ENCODE results near the gene GNAT1.
"Not testable (repeated sequence)": the region's sequence is repeated elsewhere in the genome, so short reads cannot be mapped to it uniquely, and the experiment has no call there.

The GNAT1 gene

GRCh38 chr3:50222169-50222528 is 30.7 kb downstream of the GNAT1 start:
- H3K9me3 ChIP-seq (ENCODE audit: control insufficient read depth, low read length) = no peaks in the 10 kb centered on the region
- whole genome bisulfite sequencing, 2 experiments (ENCODE audit: insufficient coverage in 2 of 2) = 71 to 89% methylated on average over 1 of the region's 1 CpG
- H3K4me3 ChIP-seq (ENCODE audit: extremely low read depth, insufficient read depth, low read length, poor library complexity, severe bottlenecking) = no peak overlapping the region
- no peaks in the 10 kb centered on the region for H3K36me3 ChIP-seq (ENCODE audit: control insufficient read depth, insufficient read depth, low read length)
- H3K4me1 ChIP-seq (ENCODE audit: control insufficient read depth, insufficient read depth, low read length, poor library complexity, severe bottlenecking) = no peaks in the 10 kb centered on the region
- H3K27ac ChIP-seq (ENCODE audit: low read depth, low read length, severe bottlenecking) = no peak overlapping the region

- no peaks in the 10 kb centered on the region for H3K9me3 ChIP-seq (ENCODE audit: control insufficient read depth, low read length)
- no peak overlapping the region for H3K27ac ChIP-seq (ENCODE audit: low read depth, low read length, severe bottlenecking)
- H3K4me1 ChIP-seq (ENCODE audit: control insufficient read depth, insufficient read depth, low read length, poor library complexity, severe bottlenecking) = peaks cover 10% of the 10 kb centered on the region
- H3K4me3 ChIP-seq (ENCODE audit: extremely low read depth, insufficient read depth, low read length, poor library complexity, severe bottlenecking) = no peak overlapping the region
- H3K36me3 ChIP-seq (ENCODE audit: control insufficient read depth, insufficient read depth, low read length) = no peaks in the 10 kb centered on the region
- 76 to 84% methylated on average over 5 of the region's 5 CpGs for WGBS, 2 experiments (ENCODE audit: insufficient coverage in 2 of 2)
These were observed 33.2 kb downstream of the GNAT1 start for GRCh38 chr3:50224639-50225038.

- WGBS, 2 experiments (ENCODE audit: insufficient coverage in 2 of 2) = 1 to 5% methylated on average over 19 to 35 of the region's 40 CpGs
- Histone ChIP-seq H3K27ac (ENCODE audit: low read depth, low read length, severe bottlenecking) (no peak overlapping the region), H3K36me3 (ENCODE audit: control insufficient read depth, insufficient read depth, low read length) (no peaks in the 10 kb centered on the region), H3K4me1 (ENCODE audit: control insufficient read depth, insufficient read depth, low read length, poor library complexity, severe bottlenecking) (peaks cover 10% of the 10 kb centered on the region), H3K4me3 (ENCODE audit: extremely low read depth, insufficient read depth, low read length, poor library complexity, severe bottlenecking) (peak overlapping the region; percentile 49), H3K9me3 (ENCODE audit: control insufficient read depth, low read length) (no peaks in the 10 kb centered on the region)
These were observed 35.5 kb downstream of the GNAT1 start for GRCh38 chr3:50226888-50227389.

GRCh38 chr3:50227390-50228183 is 36.2 kb downstream of the GNAT1 start:
- H3K4me3 ChIP-seq (ENCODE audit: extremely low read depth, insufficient read depth, low read length, poor library complexity, severe bottlenecking) = peak overlapping the region; percentile 49
- H3K27ac ChIP-seq (ENCODE audit: low read depth, low read length, severe bottlenecking) = peak overlapping the region; percentile 36

GRCh38 chr3:50228184-50228763 is 36.9 kb downstream of the GNAT1 start:
- Histone ChIP-seq H3K27ac (ENCODE audit: low read depth, low read length, severe bottlenecking) (peak overlapping the region; percentile 36), H3K4me3 (ENCODE audit: extremely low read depth, insufficient read depth, low read length, poor library complexity, severe bottlenecking) (peak overlapping the region; percentile 49)
- WGBS, 2 experiments (ENCODE audit: insufficient coverage in 2 of 2) = 45 to 47% methylated on average over 11 to 14 of the region's 15 CpGs
- H3K36me3 ChIP-seq (ENCODE audit: control insufficient read depth, insufficient read depth, low read length); H3K4me1 ChIP-seq (ENCODE audit: control insufficient read depth, insufficient read depth, low read length, poor library complexity, severe bottlenecking); H3K9me3 ChIP-seq (ENCODE audit: control insufficient read depth, low read length): not testable (repeated sequence)

More at GRCh38 chr3:50227390-50228183, 36.2 kb downstream of the GNAT1 start:
- no peaks in the 10 kb centered on the region for H3K36me3 ChIP-seq (ENCODE audit: control insufficient read depth, insufficient read depth, low read length)
- H3K9me3 ChIP-seq (ENCODE audit: control insufficient read depth, low read length) = no peaks in the 10 kb centered on the region
- peaks cover 10% of the 10 kb centered on the region for H3K4me1 ChIP-seq (ENCODE audit: control insufficient read depth, insufficient read depth, low read length, poor library complexity, severe bottlenecking)
- WGBS, 2 experiments (ENCODE audit: insufficient coverage in 2 of 2) = 0 to 1% methylated on average over 18 to 51 of the region's 51 CpGs

- H3K36me3 ChIP-seq (ENCODE audit: control insufficient read depth, insufficient read depth, low read length) = no peaks in the 10 kb centered on the region
- 96 to 97% methylated on average over 2 to 3 of the region's 3 CpGs for WGBS, 2 experiments (ENCODE audit: insufficient coverage in 2 of 2)
- no peak overlapping the region for H3K27ac ChIP-seq (ENCODE audit: low read depth, low read length, severe bottlenecking)
- no peaks in the 10 kb centered on the region for H3K9me3 ChIP-seq (ENCODE audit: control insufficient read depth, low read length)
- peaks cover 10% of the 10 kb centered on the region for H3K4me1 ChIP-seq (ENCODE audit: control insufficient read depth, insufficient read depth, low read length, poor library complexity, severe bottlenecking)
- H3K4me3 ChIP-seq (ENCODE audit: extremely low read depth, insufficient read depth, low read length, poor library complexity, severe bottlenecking) = no peak overlapping the region
These were observed 38.1 kb downstream of the GNAT1 start for GRCh38 chr3:50229490-50229889.

GRCh38 chr3:50230104-50230793 is 38.8 kb downstream of the GNAT1 start:
- H3K4me1 ChIP-seq (ENCODE audit: control insufficient read depth, insufficient read depth, low read length, poor library complexity, severe bottlenecking) = peaks cover 10% of the 10 kb centered on the region
- no peaks in the 10 kb centered on the region for H3K36me3 ChIP-seq (ENCODE audit: control insufficient read depth, insufficient read depth, low read length)
- no peaks in the 10 kb centered on the region for H3K9me3 ChIP-seq (ENCODE audit: control insufficient read depth, low read length)
- H3K27ac ChIP-seq (ENCODE audit: low read depth, low read length, severe bottlenecking) = no peak overlapping the region
- WGBS, 2 experiments (ENCODE audit: insufficient coverage in 2 of 2) = 91 to 97% methylated on average over 8 of the region's 8 CpGs
- H3K4me3 ChIP-seq (ENCODE audit: extremely low read depth, insufficient read depth, low read length, poor library complexity, severe bottlenecking) = no peak overlapping the region

GRCh38 chr3:50230794-50231125 is 39.4 kb downstream of the GNAT1 start:
- H3K4me1 ChIP-seq (ENCODE audit: control insufficient read depth, insufficient read depth, low read length, poor library complexity, severe bottlenecking) = peaks cover 10% of the 10 kb centered on the region
- no peaks in the 10 kb centered on the region for H3K9me3 ChIP-seq (ENCODE audit: control insufficient read depth, low read length)
- no peaks in the 10 kb centered on the region for H3K36me3 ChIP-seq (ENCODE audit: control insufficient read depth, insufficient read depth, low read length)
- no peak overlapping the region for H3K4me3 ChIP-seq (ENCODE audit: extremely low read depth, insufficient read depth, low read length, poor library complexity, severe bottlenecking)
- H3K27ac ChIP-seq (ENCODE audit: low read depth, low read length, severe bottlenecking) = no peak overlapping the region
- WGBS, 2 experiments (ENCODE audit: insufficient coverage in 2 of 2) = 89 to 98% methylated on average over 4 of the region's 4 CpGs

- H3K4me3 ChIP-seq (ENCODE audit: extremely low read depth, insufficient read depth, low read length, poor library complexity, severe bottlenecking) = no peak overlapping the region
- no peaks in the 10 kb centered on the region for H3K9me3 ChIP-seq (ENCODE audit: control insufficient read depth, low read length)
- H3K4me1 ChIP-seq (ENCODE audit: control insufficient read depth, insufficient read depth, low read length, poor library complexity, severe bottlenecking) = peaks cover 10% of the 10 kb centered on the region
- no peak overlapping the region for H3K27ac ChIP-seq (ENCODE audit: low read depth, low read length, severe bottlenecking)
- WGBS, 2 experiments (ENCODE audit: insufficient coverage in 2 of 2) = 65 to 76% methylated on average over 5 of the region's 5 CpGs
- no peaks in the 10 kb centered on the region for H3K36me3 ChIP-seq (ENCODE audit: control insufficient read depth, insufficient read depth, low read length)
These were observed 40.2 kb downstream of the GNAT1 start for GRCh38 chr3:50231581-50231980.

GRCh38 chr3:50232303-50232702 is 40.9 kb downstream of the GNAT1 start:
- Histone ChIP-seq H3K9me3 (ENCODE audit: control insufficient read depth, low read length) (no peaks in the 10 kb centered on the region), H3K36me3 (ENCODE audit: control insufficient read depth, insufficient read depth, low read length) (peaks cover 2% of the 10 kb centered on the region), H3K4me1 (ENCODE audit: control insufficient read depth, insufficient read depth, low read length, poor library complexity, severe bottlenecking) (peaks cover 10% of the 10 kb centered on the region), H3K4me3 (ENCODE audit: extremely low read depth, insufficient read depth, low read length, poor library complexity, severe bottlenecking) (no peak overlapping the region), H3K27ac (ENCODE audit: low read depth, low read length, severe bottlenecking) (no peak overlapping the region)
- 89 to 96% methylated on average over 3 of the region's 3 CpGs for WGBS, 2 experiments (ENCODE audit: insufficient coverage in 2 of 2)
